Testis (tissue), 2 donors: ENCODE data around the gene TM2D1.

Experiments used
- CTCF ChIP-seq, 3 experiments: fragments of 450-650 bp in 2 of 3; fragments of 200-600 bp in 1 of 3; sonication (generic) in 1 of 3; IDR thresholded peaks; one replicate each; pipeline ENCODE4 v1.5.1; 2016 to 2019; ENCODE audit warnings: antibody characterized with exemption in 3 of 3, mild to moderate bottlenecking in 2 of 3, moderate library complexity in 1 of 3
- POLR2A ChIP-seq: fragments of 450-650 bp; IDR thresholded peaks from one replicate; pipeline ENCODE4 v1.6.1; 2017; ENCODE audit warnings: antibody characterized with exemption, mild to moderate bottlenecking, moderate library complexity

GRCh38 chr1:61692155-61692800, 32.7 kb downstream of the TM2D1 start:
- TF ChIP-seq CTCF (IDR thresholded peaks at IDR 0.05) (no peak), POLR2A (no peak)
